ACHN (cell line): ENCODE results near the gene PDE3B.

Experiments used
- DNase-seq: peaks from one replicate; pipeline ENCODE4 v3.0.0-alpha.2; 2015
- in situ Hi-C: cut with HindIII; loops from 2 replicates; pipeline ENCODE4 v1.10.0; 2017; ENCODE audit warnings: low sequenced_read_pairs, low pct_ligation_motif_present, low pct_unique_long_range_greater_than_20kb

The PDE3B gene

GRCh38 chr11:14892577-14892976 is 249.0 kb downstream of the PDE3B start:
- in situ Hi-C loops = no loop called here

GRCh38 chr11:14894657-14895598 is 251.3 kb downstream of the PDE3B start:
- DNase-seq = no peak
- in situ Hi-C loops = no loop called here

More at GRCh38 chr11:14892577-14892976, 249.0 kb downstream of the PDE3B start:
- no peak for DNase-seq

GRCh38 chr11:14898355-14898754 is 254.8 kb downstream of the PDE3B start:
- in situ Hi-C loops = no loop called here
- no peak for DNase-seq

GRCh38 chr11:14898906-14899305 is 255.3 kb downstream of the PDE3B start:
- in situ Hi-C loops = no loop called here
- DNase-seq = no peak

- peak; percentile 26 for DNase-seq
- in situ Hi-C loops = no loop called here
Measured at GRCh38 chr11:14902650-14903350, 259.2 kb downstream of the PDE3B start.

- in situ Hi-C loops = no loop called here
- DNase-seq = no peak
Measured at GRCh38 chr11:14904745-14905103, 261.1 kb downstream of the PDE3B start.

GRCh38 chr11:14905104-14906033 is 261.8 kb downstream of the PDE3B start:
- DNase-seq = no peak

GRCh38 chr11:14906578-14906977 is 263.0 kb downstream of the PDE3B start:
- in situ Hi-C loops = no loop called here

More at GRCh38 chr11:14905104-14906033, 261.8 kb downstream of the PDE3B start:
- in situ Hi-C loops = no loop called here

GRCh38 chr11:14906993-14907392 is 263.4 kb downstream of the PDE3B start:
- DNase-seq = no peak
- in situ Hi-C loops = no loop called here

More at GRCh38 chr11:14906578-14906977, 263.0 kb downstream of the PDE3B start:
- DNase-seq = no peak

GRCh38 chr11:14907411-14908213 is 264.0 kb downstream of the PDE3B start:
- in situ Hi-C loops = no loop called here
- peak; percentile 55 for DNase-seq

GRCh38 chr11:14908214-14908880 is 264.7 kb downstream of the PDE3B start:
- DNase-seq = peak; percentile 49

GRCh38 chr11:14914536-14914935 is 270.9 kb downstream of the PDE3B start:
- no peak for DNase-seq
- in situ Hi-C loops = no loop called here

More at GRCh38 chr11:14908214-14908880, 264.7 kb downstream of the PDE3B start:
- in situ Hi-C loops = no loop called here

GRCh38 chr11:14916403-14916802 is 272.8 kb downstream of the PDE3B start:
- in situ Hi-C loops = no loop called here
- DNase-seq = no peak
